Measurements from ENCODE around the gene DENND1A. TPM values are rescaled to one million over a fixed set of nuclear protein-coding genes. Genes with fewer than 3 reads are reported as not detected.

DENND1A gene
- total and polyA plus RNA-seq, 2 of the 13 experiments (the other 11 are each of a cell fraction or from before 2014, with no cell fraction given) = 14.8 to 30.1 TPM

GRCh38 chr9:123832176-123832575 lies 97.8 kb downstream of the DENND1A start:
- no peak overlapping the region for H3K4me2 ChIP-seq (ENCODE audit: low read depth, low read length)
- H3K36me3 ChIP-seq (replicated peaks in 1 of 2; ENCODE audit: control insufficient read depth in 1 of 2, insufficient read depth in 2 of 2, low read length in 2 of 2) = no peaks in the 10 kb centered on the region; a peak in 1 of 5 replicates
- ChIA-PET CTCF (ENCODE audit: low intra/inter-chr PET ratio, low total read pairs) (no interaction called here), POLR2A (no interaction called here)
- no TSS peak for BruUV-seq (replicated peaks)
- FAIRE-seq (no peak), DNase-seq (ENCODE audit: low spot score) (no peak), ATAC-seq (no peak)
- H4K20me1 ChIP-seq (ENCODE audit: insufficient read depth, low read length) = no peaks in the 10 kb centered on the region
- no peak overlapping the region for H2AFZ ChIP-seq (ENCODE audit: low read length)
- intact Hi-C loops (cut with micrococcal nuclease; ENCODE audit: unreplicated experiment) (no loop called here), in situ Hi-C loops (cut with HindIII; ENCODE audit: extremely low pct_ligation_motif_present, low pct_unique_long_range_greater_than_20kb) (no loop called here)
- no peak overlapping the region for H3K9ac ChIP-seq (ENCODE audit: insufficient read depth, low read depth, low read length)
- no peak overlapping the region for H3K4me3 ChIP-seq (replicated peaks in 1 of 3; ENCODE audit: insufficient read depth in 1 of 3, low read depth in 2 of 3, low read length in 3 of 3)
- peaks cover 20% of the 10 kb centered on the region for H3K9me3 ChIP-seq (ENCODE audit: low read length)
- no peaks in the 10 kb centered on the region for H3K27me3 ChIP-seq (ENCODE audit: control insufficient read depth in 1 of 2, insufficient read depth in 2 of 2, low read length in 2 of 2)
- TF ChIP-seq ZNF781 (CRISPR knock-in tag; IDR thresholded peaks at IDR 0.05; ENCODE audit: borderline replicate concordance, not compliant biosample characterization) = no peak
- no peak for TF ChIP-seq ZNF780A (CRISPR knock-in tag; IDR thresholded peaks at IDR 0.05)
- TF ChIP-seq, protein P1, sequence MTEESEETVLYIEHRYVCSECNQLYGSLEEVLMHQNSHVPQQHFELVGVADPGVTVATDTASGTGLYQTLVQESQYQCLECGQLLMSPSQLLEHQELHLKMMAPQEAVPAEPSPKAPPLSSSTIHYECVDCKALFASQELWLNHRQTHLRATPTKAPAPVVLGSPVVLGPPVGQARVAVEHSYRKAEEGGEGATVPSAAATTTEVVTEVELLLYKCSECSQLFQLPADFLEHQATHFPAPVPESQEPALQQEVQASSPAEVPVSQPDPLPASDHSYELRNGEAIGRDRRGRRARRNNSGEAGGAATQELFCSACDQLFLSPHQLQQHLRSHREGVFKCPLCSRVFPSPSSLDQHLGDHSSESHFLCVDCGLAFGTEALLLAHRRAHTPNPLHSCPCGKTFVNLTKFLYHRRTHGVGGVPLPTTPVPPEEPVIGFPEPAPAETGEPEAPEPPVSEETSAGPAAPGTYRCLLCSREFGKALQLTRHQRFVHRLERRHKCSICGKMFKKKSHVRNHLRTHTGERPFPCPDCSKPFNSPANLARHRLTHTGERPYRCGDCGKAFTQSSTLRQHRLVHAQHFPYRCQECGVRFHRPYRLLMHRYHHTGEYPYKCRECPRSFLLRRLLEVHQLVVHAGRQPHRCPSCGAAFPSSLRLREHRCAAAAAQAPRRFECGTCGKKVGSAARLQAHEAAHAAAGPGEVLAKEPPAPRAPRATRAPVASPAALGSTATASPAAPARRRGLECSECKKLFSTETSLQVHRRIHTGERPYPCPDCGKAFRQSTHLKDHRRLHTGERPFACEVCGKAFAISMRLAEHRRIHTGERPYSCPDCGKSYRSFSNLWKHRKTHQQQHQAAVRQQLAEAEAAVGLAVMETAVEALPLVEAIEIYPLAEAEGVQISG (CRISPR knock-in tag; IDR thresholded peaks at IDR 0.05) = no peak
- TF ChIP-seq ZIK1 (CRISPR knock-in tag; IDR thresholded peaks at IDR 0.05; ENCODE audit: borderline replicate concordance, low read depth) = no peak
- TF ChIP-seq ZC3H13 (CRISPR knock-in tag; IDR thresholded peaks at IDR 0.05) = no peak
- no peak for TF ChIP-seq ZNF484 (CRISPR knock-in tag; IDR thresholded peaks at IDR 0.05; ENCODE audit: borderline replicate concordance, low read depth)
- TF ChIP-seq GLI4 (CRISPR knock-in tag; IDR thresholded peaks at IDR 0.05; ENCODE audit: borderline replicate concordance) = no peak
- TF ChIP-seq, protein P2, sequence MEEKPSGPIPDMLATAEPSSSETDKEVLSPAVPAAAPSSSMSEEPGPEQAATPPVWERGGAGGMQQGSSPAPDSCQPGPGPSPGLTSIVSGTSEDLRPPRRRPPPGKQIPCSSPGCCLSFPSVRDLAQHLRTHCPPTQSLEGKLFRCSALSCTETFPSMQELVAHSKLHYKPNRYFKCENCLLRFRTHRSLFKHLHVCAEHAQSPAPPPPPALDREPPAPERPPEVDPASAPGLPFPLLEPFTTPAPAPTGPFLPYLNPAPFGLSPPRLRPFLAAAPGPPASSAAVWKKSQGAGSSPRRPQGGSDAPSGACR (CRISPR knock-in tag; IDR thresholded peaks at IDR 0.05) = no peak
- no peak for TF ChIP-seq SRSF9 (IDR thresholded peaks at IDR 0.05; ENCODE audit: borderline replicate concordance, insufficient read depth, low read depth, low read length, poor library complexity, severe bottlenecking)
- TF ChIP-seq, protein P3, sequence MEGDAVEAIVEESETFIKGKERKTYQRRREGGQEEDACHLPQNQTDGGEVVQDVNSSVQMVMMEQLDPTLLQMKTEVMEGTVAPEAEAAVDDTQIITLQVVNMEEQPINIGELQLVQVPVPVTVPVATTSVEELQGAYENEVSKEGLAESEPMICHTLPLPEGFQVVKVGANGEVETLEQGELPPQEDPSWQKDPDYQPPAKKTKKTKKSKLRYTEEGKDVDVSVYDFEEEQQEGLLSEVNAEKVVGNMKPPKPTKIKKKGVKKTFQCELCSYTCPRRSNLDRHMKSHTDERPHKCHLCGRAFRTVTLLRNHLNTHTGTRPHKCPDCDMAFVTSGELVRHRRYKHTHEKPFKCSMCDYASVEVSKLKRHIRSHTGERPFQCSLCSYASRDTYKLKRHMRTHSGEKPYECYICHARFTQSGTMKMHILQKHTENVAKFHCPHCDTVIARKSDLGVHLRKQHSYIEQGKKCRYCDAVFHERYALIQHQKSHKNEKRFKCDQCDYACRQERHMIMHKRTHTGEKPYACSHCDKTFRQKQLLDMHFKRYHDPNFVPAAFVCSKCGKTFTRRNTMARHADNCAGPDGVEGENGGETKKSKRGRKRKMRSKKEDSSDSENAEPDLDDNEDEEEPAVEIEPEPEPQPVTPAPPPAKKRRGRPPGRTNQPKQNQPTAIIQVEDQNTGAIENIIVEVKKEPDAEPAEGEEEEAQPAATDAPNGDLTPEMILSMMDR (CRISPR knock-in tag; IDR thresholded peaks at IDR 0.05) = no peak
- no peak for TF ChIP-seq ASH2L (IDR thresholded peaks at IDR 0.05; ENCODE audit: insufficient read length, low read depth, low read length)
- H3K27ac ChIP-seq (ENCODE audit: extremely low read length, insufficient read depth, low read length) = no peak overlapping the region
- H3K4me1 ChIP-seq (ENCODE audit: insufficient read depth, low read length) = no peaks in the 10 kb centered on the region
- H3K79me2 ChIP-seq (ENCODE audit: insufficient read depth, low read length) = peaks cover 31% of the 10 kb centered on the region
